ENCODE measurements around the gene KDSR.

The KDSR gene

GRCh38 chr18:63320123-63320974, 46.7 kb downstream of the KDSR start:
- peak overlapping the region; percentile 83 for H3K4me3 Mint-ChIP-seq
- no peaks in the 10 kb centered on the region for H3K9me3 Mint-ChIP-seq (ENCODE audit: low read depth)
- H3K36me3 Mint-ChIP-seq: peaks cover 2% of the 10 kb centered on the region
- peak overlapping the region; percentile 92 for H3K27ac Mint-ChIP-seq
- peaks cover 32% of the 10 kb centered on the region for H3K4me1 Mint-ChIP-seq (ENCODE audit: low read depth)
- H3K27me3 Mint-ChIP-seq: no peaks in the 10 kb centered on the region

GRCh38 chr18:63319383-63320122, 47.5 kb downstream of the KDSR start, which contains the start of gene BCL2:
Gene BCL2 (minus strand): TSS chr18:63319769.
- Mint-ChIP-seq H3K27me3 (no peaks in the 10 kb centered on the region), H3K4me3 (peak within 1 kb of the TSS; percentile 93), H3K27ac (peak within 1 kb of the TSS; percentile 98), H3K36me3 (peaks cover 2% of the 10 kb centered on the region), H3K9me3 (ENCODE audit: low read depth) (no peaks in the 10 kb centered on the region), H3K4me1 (ENCODE audit: low read depth) (peaks cover 40% of the 10 kb centered on the region)

- Mint-ChIP-seq H3K36me3 (peaks cover 2% of the 10 kb centered on the region), H3K4me3 (peak overlapping the region; percentile 93), H3K27ac (peak overlapping the region; percentile 98), H3K27me3 (no peaks in the 10 kb centered on the region), H3K4me1 (ENCODE audit: low read depth) (peaks cover 46% of the 10 kb centered on the region), H3K9me3 (ENCODE audit: low read depth) (no peaks in the 10 kb centered on the region)
Measured at GRCh38 chr18:63318889-63319382, 48.1 kb downstream of the KDSR start.

- Mint-ChIP-seq H3K4me3 (peak overlapping the region; percentile 93), H3K9me3 (ENCODE audit: low read depth) (no peaks in the 10 kb centered on the region), H3K27ac (peak overlapping the region; percentile 98), H3K36me3 (peaks cover 5% of the 10 kb centered on the region), H3K4me1 (ENCODE audit: low read depth) (peaks cover 53% of the 10 kb centered on the region), H3K27me3 (no peaks in the 10 kb centered on the region)
Measured at GRCh38 chr18:63317982-63318888, 48.8 kb downstream of the KDSR start.

- peak overlapping the region; percentile 93 for H3K4me3 Mint-ChIP-seq
- H3K27me3 Mint-ChIP-seq: no peaks in the 10 kb centered on the region
- H3K36me3 Mint-ChIP-seq: peaks cover 7% of the 10 kb centered on the region
- H3K9me3 Mint-ChIP-seq (ENCODE audit: low read depth): no peaks in the 10 kb centered on the region
- H3K27ac Mint-ChIP-seq: peak overlapping the region; percentile 92
- peaks cover 53% of the 10 kb centered on the region for H3K4me1 Mint-ChIP-seq (ENCODE audit: low read depth)
Measured at GRCh38 chr18:63317556-63317946, 49.5 kb downstream of the KDSR start.

GRCh38 chr18:63316612-63317555, 50.1 kb downstream of the KDSR start:
- Mint-ChIP-seq H3K27ac (peak overlapping the region; percentile 92), H3K4me3 (peak overlapping the region; percentile 93), H3K27me3 (no peaks in the 10 kb centered on the region), H3K4me1 (ENCODE audit: low read depth) (peaks cover 54% of the 10 kb centered on the region), H3K36me3 (peaks cover 7% of the 10 kb centered on the region), H3K9me3 (ENCODE audit: low read depth) (no peaks in the 10 kb centered on the region)

DNA sequence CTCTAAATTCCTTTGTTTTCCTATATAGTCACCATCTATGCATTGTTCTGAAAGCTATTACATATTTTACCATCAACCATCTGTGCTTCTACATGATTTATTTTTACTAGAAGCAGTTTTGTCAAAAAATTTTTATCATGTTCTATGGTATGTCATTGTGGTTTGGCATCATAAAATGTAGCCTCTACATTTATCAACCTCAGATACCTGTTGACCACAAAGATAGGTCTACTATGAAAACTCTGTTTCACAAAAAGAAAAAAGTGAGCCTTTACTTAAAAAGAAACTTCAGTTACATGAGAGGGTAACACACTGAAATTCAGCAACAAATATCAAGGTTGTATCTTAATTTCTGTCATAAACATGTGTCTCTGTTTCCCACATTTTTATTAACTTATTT, 51.1 kb downstream of the KDSR start:
- Mint-ChIP-seq H3K27me3 (no peaks in the 10 kb centered on the region), H3K4me1 (ENCODE audit: low read depth) (peaks cover 58% of the 10 kb centered on the region), H3K4me3 (peak overlapping the region; percentile 93)

DNA sequence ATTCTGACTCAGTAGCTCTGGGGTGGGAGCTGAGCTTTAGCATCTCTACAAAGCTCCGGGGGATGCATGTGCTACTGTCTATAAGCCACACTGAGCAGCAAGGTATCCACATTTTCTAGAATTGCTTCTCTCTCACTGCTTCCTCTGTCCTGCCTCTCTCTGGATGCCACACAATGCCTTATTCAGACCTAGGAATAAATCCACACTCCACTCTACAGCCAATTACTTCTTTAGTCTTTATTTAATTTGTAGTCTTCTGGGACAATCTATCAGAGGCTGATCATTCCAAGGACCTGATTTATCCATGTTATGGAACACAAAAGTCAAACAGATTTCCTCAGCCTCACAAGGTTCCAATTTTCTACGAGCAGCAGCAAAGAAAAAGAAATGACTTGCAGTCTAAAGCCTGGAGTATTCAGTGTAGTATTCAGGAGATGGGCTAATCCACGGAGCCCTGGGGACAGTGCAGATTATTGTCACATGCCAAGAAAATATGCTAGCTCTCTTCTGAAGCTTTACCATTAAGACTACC, 51.8 kb downstream of the KDSR start:
- Mint-ChIP-seq H3K36me3 (peaks cover 13% of the 10 kb centered on the region), H3K4me1 (ENCODE audit: low read depth) (peaks cover 64% of the 10 kb centered on the region), H3K27ac (peak overlapping the region; percentile 92)

More for the DNA sequence above, 51.1 kb downstream of the KDSR start:
- Mint-ChIP-seq H3K9me3 (ENCODE audit: low read depth) (no peaks in the 10 kb centered on the region), H3K36me3 (peaks cover 11% of the 10 kb centered on the region), H3K27ac (peak overlapping the region; percentile 92)

GRCh38 chr18:63314062-63314790, 52.8 kb downstream of the KDSR start:
- Mint-ChIP-seq H3K9me3 (ENCODE audit: low read depth) (no peaks in the 10 kb centered on the region), H3K27me3 (no peaks in the 10 kb centered on the region), H3K4me3 (peak overlapping the region; percentile 93), H3K36me3 (peaks cover 17% of the 10 kb centered on the region), H3K27ac (peak overlapping the region; percentile 92), H3K4me1 (ENCODE audit: low read depth) (peaks cover 71% of the 10 kb centered on the region)

More for the DNA sequence above, 51.8 kb downstream of the KDSR start:
- no peaks in the 10 kb centered on the region for H3K9me3 Mint-ChIP-seq (ENCODE audit: low read depth)
- no peaks in the 10 kb centered on the region for H3K27me3 Mint-ChIP-seq
- H3K4me3 Mint-ChIP-seq: peak overlapping the region; percentile 93

GRCh38 chr18:63313396-63313917, 53.5 kb downstream of the KDSR start:
- Mint-ChIP-seq H3K9me3 (ENCODE audit: low read depth) (no peaks in the 10 kb centered on the region), H3K27ac (peak overlapping the region; percentile 92), H3K4me1 (ENCODE audit: low read depth) (peaks cover 79% of the 10 kb centered on the region), H3K27me3 (no peaks in the 10 kb centered on the region), H3K4me3 (peak overlapping the region; percentile 93), H3K36me3 (peaks cover 17% of the 10 kb centered on the region)

DNA sequence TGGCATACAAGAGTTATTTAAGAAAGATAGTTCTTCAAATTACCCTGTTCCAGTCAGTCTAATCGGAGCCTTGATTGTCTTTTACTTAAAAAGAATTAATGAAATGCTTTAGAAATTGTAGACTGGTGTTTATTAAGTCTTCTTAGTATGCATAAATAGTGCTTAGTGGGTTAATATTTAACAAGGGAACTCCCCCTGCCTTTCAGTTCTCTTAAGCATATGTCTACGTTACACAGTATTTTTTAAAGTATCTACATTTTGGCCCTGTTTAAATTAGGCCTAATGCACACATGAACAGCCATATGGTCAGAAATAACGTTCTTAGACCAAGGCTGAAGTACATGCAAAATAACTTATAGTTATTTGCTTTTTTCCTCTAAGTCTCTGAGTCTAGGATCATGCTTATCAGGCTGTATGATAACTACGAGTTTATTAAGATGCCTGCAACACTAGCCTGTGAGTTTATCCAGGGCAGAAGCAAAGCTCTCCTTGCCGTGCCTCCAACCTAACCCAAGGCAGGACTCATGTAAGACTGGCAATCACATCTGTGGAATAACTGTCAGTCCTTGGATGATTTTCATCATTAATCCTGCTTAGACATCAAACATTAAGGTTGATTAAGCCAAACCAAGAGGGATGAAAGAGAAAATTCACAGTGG, 54.1 kb downstream of the KDSR start:
- Mint-ChIP-seq H3K4me1 (ENCODE audit: low read depth) (peaks cover 85% of the 10 kb centered on the region), H3K4me3 (peak overlapping the region; percentile 93), H3K9me3 (ENCODE audit: low read depth) (no peaks in the 10 kb centered on the region), H3K27me3 (no peaks in the 10 kb centered on the region), H3K27ac (peak overlapping the region; percentile 92), H3K36me3 (peaks cover 17% of the 10 kb centered on the region)

DNA sequence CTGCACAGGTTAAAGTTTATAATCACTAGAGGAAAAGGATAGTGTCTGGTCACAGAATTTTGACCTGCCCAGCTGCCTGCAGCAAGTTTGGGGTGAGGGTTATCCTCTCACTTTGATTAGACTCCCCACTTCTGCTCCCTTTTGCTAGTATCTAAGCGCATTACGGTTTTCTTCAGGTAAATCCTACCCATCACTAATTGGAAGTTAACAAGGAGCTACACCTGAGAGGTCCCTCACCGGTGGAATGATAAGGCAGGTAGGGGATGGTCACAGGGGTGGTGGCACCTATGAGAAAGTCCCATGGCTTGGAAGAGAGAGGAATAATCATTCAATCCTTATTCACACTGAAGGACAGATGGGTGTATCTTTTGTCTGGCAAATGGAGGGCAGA, 55.0 kb downstream of the KDSR start:
- H3K4me3 Mint-ChIP-seq: peak overlapping the region; percentile 93
- peak overlapping the region; percentile 92 for H3K27ac Mint-ChIP-seq
- H3K27me3 Mint-ChIP-seq: no peaks in the 10 kb centered on the region
- H3K9me3 Mint-ChIP-seq (ENCODE audit: low read depth): no peaks in the 10 kb centered on the region
- peaks cover 91% of the 10 kb centered on the region for H3K4me1 Mint-ChIP-seq (ENCODE audit: low read depth)
- peaks cover 19% of the 10 kb centered on the region for H3K36me3 Mint-ChIP-seq
